ENCODE measurements around the gene DNAH12.

DNA sequence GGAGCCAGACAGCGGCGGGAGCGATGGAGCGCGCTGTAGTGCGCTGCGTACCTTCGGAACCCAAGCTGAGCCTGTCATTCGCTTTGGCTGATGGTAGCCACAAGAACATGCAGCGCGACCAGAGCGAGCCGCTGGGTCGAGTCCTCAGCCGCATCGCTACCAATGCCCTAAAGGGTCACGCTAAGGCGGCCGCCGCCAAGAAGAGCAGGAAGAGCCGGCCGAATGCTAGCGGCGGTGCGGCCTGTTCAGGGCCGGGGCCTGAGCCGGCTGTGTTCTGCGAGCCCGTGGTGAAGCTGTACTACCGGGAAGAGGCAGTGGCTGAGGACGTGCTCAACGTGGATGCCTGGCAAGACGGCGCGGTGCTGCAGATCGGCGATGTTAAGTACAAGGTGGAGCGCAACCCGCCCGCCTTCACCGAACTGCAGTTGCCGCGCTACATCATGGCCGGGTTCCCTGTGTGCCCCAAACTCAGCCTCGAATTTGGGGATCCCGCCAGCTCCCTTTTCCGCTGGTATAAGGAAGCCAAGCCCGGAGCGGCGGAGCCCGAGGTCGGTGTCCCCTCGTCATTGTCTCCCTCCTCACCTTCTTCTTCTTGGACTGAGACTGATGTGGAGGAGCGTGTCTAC lies 12.4 kb upstream of the DNAH12 start:
- TF ChIP-seq, protein P1, sequence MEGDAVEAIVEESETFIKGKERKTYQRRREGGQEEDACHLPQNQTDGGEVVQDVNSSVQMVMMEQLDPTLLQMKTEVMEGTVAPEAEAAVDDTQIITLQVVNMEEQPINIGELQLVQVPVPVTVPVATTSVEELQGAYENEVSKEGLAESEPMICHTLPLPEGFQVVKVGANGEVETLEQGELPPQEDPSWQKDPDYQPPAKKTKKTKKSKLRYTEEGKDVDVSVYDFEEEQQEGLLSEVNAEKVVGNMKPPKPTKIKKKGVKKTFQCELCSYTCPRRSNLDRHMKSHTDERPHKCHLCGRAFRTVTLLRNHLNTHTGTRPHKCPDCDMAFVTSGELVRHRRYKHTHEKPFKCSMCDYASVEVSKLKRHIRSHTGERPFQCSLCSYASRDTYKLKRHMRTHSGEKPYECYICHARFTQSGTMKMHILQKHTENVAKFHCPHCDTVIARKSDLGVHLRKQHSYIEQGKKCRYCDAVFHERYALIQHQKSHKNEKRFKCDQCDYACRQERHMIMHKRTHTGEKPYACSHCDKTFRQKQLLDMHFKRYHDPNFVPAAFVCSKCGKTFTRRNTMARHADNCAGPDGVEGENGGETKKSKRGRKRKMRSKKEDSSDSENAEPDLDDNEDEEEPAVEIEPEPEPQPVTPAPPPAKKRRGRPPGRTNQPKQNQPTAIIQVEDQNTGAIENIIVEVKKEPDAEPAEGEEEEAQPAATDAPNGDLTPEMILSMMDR (conservative IDR thresholded peaks at IDR 0.05 in 1 of 2, IDR thresholded peaks at IDR 0.05 in 1 of 2; ENCODE audit: extremely low read depth in 1 of 2, insufficient read depth in 1 of 2, low read depth in 1 of 2, low read length in 2 of 2), result no peak
- no peak for TF ChIP-seq EZH2 (IDR thresholded peaks at IDR 0.05; ENCODE audit: borderline replicate concordance, low read length)
